H9 (cell line): Measurements from ENCODE around the gene SREBF1. TPM values are rescaled to one million over a fixed set of nuclear protein-coding genes. Genes with fewer than 3 reads are reported as not detected.
A peak's percentile ranks its signal among the peaks of the same experiment; 100 is the strongest.

Experiments used
- DNase-seq: peaks from one replicate; pipeline ENCODE4 v3.0.0-alpha.2; 2017
- H2AFZ ChIP-seq: one replicate; pipeline ENCODE4 v1.6.1; 2013; ENCODE audit warnings: mild to moderate bottlenecking, low read length, control low read depth, moderate library complexity
- H2AK5ac ChIP-seq: 2 replicates; pipeline ENCODE4 v1.6.1; 2013; ENCODE audit warnings: low read length, control low read depth, mixed read lengths; ENCODE audit not compliant: insufficient read length
- H2BK120ac ChIP-seq: one replicate; pipeline ENCODE4 v1.6.1; 2013; ENCODE audit warnings: low read depth, mild to moderate bottlenecking, low read length, control low read depth, inconsistent platforms; ENCODE audit not compliant: poor library complexity, severe bottlenecking
- H2BK12ac ChIP-seq: 2 replicates; pipeline ENCODE4 v1.6.1; 2013; ENCODE audit warnings: low read length, control low read depth, mixed read lengths, low read depth; ENCODE audit not compliant: insufficient read length
- H2BK15ac ChIP-seq: 2 replicates; pipeline ENCODE4 v1.6.1; 2013; ENCODE audit warnings: low read depth, low read length, control low read depth
- H2BK20ac ChIP-seq: one replicate; pipeline ENCODE4 v1.6.1; 2013; ENCODE audit warnings: low read depth, mild to moderate bottlenecking, low read length, control low read depth, inconsistent platforms; ENCODE audit not compliant: poor library complexity, severe bottlenecking
- H2BK5ac ChIP-seq: 2 replicates; pipeline ENCODE4 v1.6.1; 2013; ENCODE audit warnings: low read length, control low read depth, mixed read lengths; ENCODE audit not compliant: insufficient read length
- H3K14ac ChIP-seq: 2 replicates; pipeline ENCODE4 v1.6.1; 2013; ENCODE audit warnings: low read length, control low read depth; ENCODE audit not compliant: insufficient read depth
- H3K18ac ChIP-seq: 2 replicates; pipeline ENCODE4 v1.6.1; 2013; ENCODE audit warnings: low read depth, mild to moderate bottlenecking, mixed read lengths, low read length, control low read depth; ENCODE audit not compliant: insufficient read length
- H3K23ac ChIP-seq: 2 replicates; pipeline ENCODE4 v1.6.1; 2013; ENCODE audit warnings: low read length, control low read depth, mixed read lengths, low read depth; ENCODE audit not compliant: insufficient read length
- H3K23me2 ChIP-seq: 2 replicates; pipeline ENCODE4 v1.6.1; 2013; ENCODE audit warnings: low read depth, mild to moderate bottlenecking, mixed read lengths, low read length, control low read depth; ENCODE audit not compliant: insufficient read length, poor library complexity, severe bottlenecking
- H3K27ac ChIP-seq: 2 replicates; pipeline ENCODE4 v1.5.1; 2013; ENCODE audit warnings: low read length, control low read depth, mixed read lengths, low read depth; ENCODE audit not compliant: insufficient read length
- H3K27me3 ChIP-seq: 2 replicates; pipeline ENCODE4 v1.6.1; 2013; ENCODE audit warnings: low read length, control low read depth, inconsistent platforms; ENCODE audit not compliant: insufficient read depth
- H3K4ac ChIP-seq: 2 replicates; pipeline ENCODE4 v1.6.1; 2013; ENCODE audit warnings: low read depth, mild to moderate bottlenecking, control low read depth, inconsistent platforms, low read length, moderate library complexity
- H3K4me1 ChIP-seq: 2 replicates; pipeline ENCODE4 v1.6.1; 2013; ENCODE audit warnings: low read length, control low read depth, inconsistent platforms; ENCODE audit not compliant: insufficient read depth
- H3K4me2 ChIP-seq: 2 replicates; pipeline ENCODE4 v1.6.1; 2013; ENCODE audit warnings: low read length, control low read depth, mixed read lengths; ENCODE audit not compliant: insufficient read length, insufficient read depth
- H3K56ac ChIP-seq: 2 replicates; pipeline ENCODE4 v1.6.1; 2013; ENCODE audit warnings: low read depth, mild to moderate bottlenecking, mixed read lengths, low read length, control low read depth; ENCODE audit not compliant: insufficient read length
- H3K79me1 ChIP-seq: 2 replicates; pipeline ENCODE4 v1.6.1; 2013; ENCODE audit warnings: low read depth, mild to moderate bottlenecking, moderate library complexity, low read length, control low read depth, inconsistent platforms; ENCODE audit not compliant: insufficient read depth, poor library complexity, severe bottlenecking
- H3K79me2 ChIP-seq: 2 replicates; pipeline ENCODE4 v1.6.1; 2013; ENCODE audit warnings: low read length, control low read depth, inconsistent platforms; ENCODE audit not compliant: insufficient read depth
- H3K9ac ChIP-seq: 2 replicates; pipeline ENCODE4 v1.6.1; 2013; ENCODE audit warnings: low read length, control low read depth, mixed read lengths; ENCODE audit not compliant: insufficient read length; ENCODE audit errors: extremely low read depth
- H3K9me3 ChIP-seq: one replicate; pipeline ENCODE4 v1.6.1; 2013; ENCODE audit warnings: low read depth, low read length, inconsistent platforms; ENCODE audit not compliant: control insufficient read depth
- H3T11ph ChIP-seq: one replicate; pipeline ENCODE4 v1.6.1; 2013; ENCODE audit warnings: mild to moderate bottlenecking, low read length, control low read depth, inconsistent platforms
- H4K20me1 ChIP-seq: one replicate; pipeline ENCODE4 v1.6.1; 2013; ENCODE audit not compliant: control insufficient read depth, insufficient read length, insufficient read depth
- H4K5ac ChIP-seq: 2 replicates; pipeline ENCODE4 v1.6.1; 2013; ENCODE audit warnings: low read depth, mild to moderate bottlenecking, mixed read lengths, low read length, control low read depth; ENCODE audit not compliant: insufficient read length
- H4K8ac ChIP-seq: replicated peaks from 2 replicates; pipeline ENCODE4 v1.6.1; 2013; ENCODE audit warnings: low read length, control low read depth, mixed read lengths, low read depth; ENCODE audit not compliant: insufficient read length
- H4K91ac ChIP-seq: 2 replicates; pipeline ENCODE4 v1.6.1; 2013; ENCODE audit warnings: low read depth, mild to moderate bottlenecking, moderate library complexity, mixed read lengths, low read length, control low read depth; ENCODE audit not compliant: insufficient read length
- H3K27ac Mint-ChIP-seq, 3 experiments: 2 replicates in 2 of 3; 3 replicates in 1 of 3; pipeline ENCODE4 v1.8.0; 2020 to 2021; ENCODE audit warnings: mixed read lengths in 3 of 3, mild to moderate bottlenecking in 1 of 3, moderate library complexity in 1 of 3
- H3K27me3 Mint-ChIP-seq: 2 replicates; pipeline ENCODE4 v1.8.0; 2021; ENCODE audit warnings: low read depth, mild to moderate bottlenecking, moderate library complexity, mixed read lengths
- H3K36me3 Mint-ChIP-seq, 3 experiments: 2 replicates in 2 of 3; 3 replicates in 1 of 3; pipeline ENCODE4 v1.8.0; 2020 to 2021; ENCODE audit warnings: low read depth in 3 of 3, mixed read lengths in 3 of 3; ENCODE audit not compliant: insufficient read depth in 1 of 3
- H3K4me1 Mint-ChIP-seq, 2 experiments: 2 replicates each; pipeline ENCODE4 v1.8.0; 2020; ENCODE audit warnings: mixed read lengths in 2 of 2
- H3K4me3 Mint-ChIP-seq, 2 experiments: 2 replicates in 1 of 2; 3 replicates in 1 of 2; pipeline ENCODE4 v1.8.0; 2020 to 2021; ENCODE audit warnings: mild to moderate bottlenecking in 2 of 2, mixed read lengths in 2 of 2, moderate library complexity in 1 of 2
- H3K9me3 Mint-ChIP-seq, 2 experiments: 2 replicates in 1 of 2; 3 replicates in 1 of 2; pipeline ENCODE4 v1.8.0; 2020; ENCODE audit warnings: mild to moderate bottlenecking in 2 of 2, mixed read lengths in 2 of 2, moderate library complexity in 1 of 2
- WGBS: extraction: QIAGEN DNeasy Blood & Tissue Kit; methylation state at CpG from one replicate; pipeline ENCODE4 v1.1.7; 2013; ENCODE audit warnings: missing lambda C conversion rate, low lambda C conversion rate, mixed read lengths; ENCODE audit not compliant: insufficient read length; ENCODE audit errors: extremely low coverage; 5-methylcytosine and 5-hydroxymethylcytosine counted together
- total RNA-seq: library from RNA; stranded (reverse); gene quantifications from 2 replicates; pipeline ENCODE4 v1.2.1, GENCODE V29; 2021
- TF ChIP-seq, protein P1 (sequence below): fragments of 200-600 bp; sonication (generic); conservative IDR thresholded peaks from 3 replicates; pipeline ENCODE4 v1.8.0; 2021; ENCODE audit warnings: antibody characterized with exemption, mild to moderate bottlenecking

The SREBF1 gene
- total RNA-seq, 1 experiment from 2014 or later = 81.9 TPM

DNA sequence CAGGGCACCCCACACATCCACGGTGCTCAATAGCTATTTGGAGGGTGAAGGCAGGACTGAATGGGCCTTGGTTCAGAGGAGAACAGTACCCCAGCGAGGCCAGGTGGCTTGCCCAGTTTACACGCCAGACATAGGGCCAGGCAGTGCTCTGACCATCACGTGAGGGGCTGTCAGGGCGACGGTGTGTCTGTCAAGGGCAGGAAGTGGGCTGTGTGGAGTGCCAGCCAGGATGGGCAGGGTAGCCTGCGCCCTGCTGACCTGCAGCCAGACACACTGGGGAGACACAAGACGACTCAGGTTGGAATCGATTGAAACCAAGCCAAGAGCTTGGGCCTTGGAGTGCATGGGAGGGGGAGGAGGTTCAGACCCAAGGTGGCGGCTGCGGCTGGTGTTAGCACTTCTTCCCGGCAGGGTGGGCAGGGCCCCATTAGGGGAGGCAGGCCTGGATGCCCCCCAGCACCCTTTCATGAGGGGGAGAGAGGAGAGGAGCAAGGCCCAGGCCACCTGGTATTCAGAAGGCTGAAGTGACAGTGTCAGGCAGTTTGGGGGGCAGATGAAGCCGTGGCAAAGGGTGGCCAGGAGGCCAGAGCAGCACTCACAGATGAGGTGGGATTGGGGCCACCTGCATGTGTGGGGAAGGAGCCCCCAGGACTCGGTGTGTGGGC lies 68.2 kb downstream of the SREBF1 start:
- no peaks in the 10 kb centered on the region for H3K79me1 ChIP-seq
- no peak overlapping the region for H2BK120ac ChIP-seq
- H3K79me2 ChIP-seq = no peaks in the 10 kb centered on the region
- H3K9me3 ChIP-seq = no peaks in the 10 kb centered on the region
- H2AFZ ChIP-seq = no peak overlapping the region
- no peak overlapping the region for H2AK5ac ChIP-seq
- WGBS = no CpG with 5 or more reads among the region's 14 CpGs
- H2BK12ac ChIP-seq = no peak overlapping the region
- no peak overlapping the region for H3K9ac ChIP-seq
- H3K56ac ChIP-seq = no peak overlapping the region
- no peak overlapping the region for H3K18ac ChIP-seq
- H3T11ph ChIP-seq = no peak overlapping the region
- no peak for DNase-seq
- no peaks in the 10 kb centered on the region for H4K20me1 ChIP-seq
- H3K4me1 ChIP-seq = no peaks in the 10 kb centered on the region
- H2BK15ac ChIP-seq = no peak overlapping the region
- H3K27ac Mint-ChIP-seq = peak overlapping the region in 1 of 3 experiments; percentile 79; a peak in 2 of 7 replicates
- H4K91ac ChIP-seq = no peak overlapping the region
- no peaks in the 10 kb centered on the region; a peak in 1 of 7 replicates for H3K36me3 Mint-ChIP-seq
- TF ChIP-seq, protein P1, sequence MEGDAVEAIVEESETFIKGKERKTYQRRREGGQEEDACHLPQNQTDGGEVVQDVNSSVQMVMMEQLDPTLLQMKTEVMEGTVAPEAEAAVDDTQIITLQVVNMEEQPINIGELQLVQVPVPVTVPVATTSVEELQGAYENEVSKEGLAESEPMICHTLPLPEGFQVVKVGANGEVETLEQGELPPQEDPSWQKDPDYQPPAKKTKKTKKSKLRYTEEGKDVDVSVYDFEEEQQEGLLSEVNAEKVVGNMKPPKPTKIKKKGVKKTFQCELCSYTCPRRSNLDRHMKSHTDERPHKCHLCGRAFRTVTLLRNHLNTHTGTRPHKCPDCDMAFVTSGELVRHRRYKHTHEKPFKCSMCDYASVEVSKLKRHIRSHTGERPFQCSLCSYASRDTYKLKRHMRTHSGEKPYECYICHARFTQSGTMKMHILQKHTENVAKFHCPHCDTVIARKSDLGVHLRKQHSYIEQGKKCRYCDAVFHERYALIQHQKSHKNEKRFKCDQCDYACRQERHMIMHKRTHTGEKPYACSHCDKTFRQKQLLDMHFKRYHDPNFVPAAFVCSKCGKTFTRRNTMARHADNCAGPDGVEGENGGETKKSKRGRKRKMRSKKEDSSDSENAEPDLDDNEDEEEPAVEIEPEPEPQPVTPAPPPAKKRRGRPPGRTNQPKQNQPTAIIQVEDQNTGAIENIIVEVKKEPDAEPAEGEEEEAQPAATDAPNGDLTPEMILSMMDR = no peak
- H3K23ac ChIP-seq = no peak overlapping the region
- H4K8ac ChIP-seq = no peak overlapping the region
- H3K14ac ChIP-seq = no peak overlapping the region
- no peak overlapping the region for H2BK5ac ChIP-seq
- H3K27me3 Mint-ChIP-seq = peaks cover 19% of the 10 kb centered on the region
- H3K23me2 ChIP-seq = no peaks in the 10 kb centered on the region
- H3K4me1 Mint-ChIP-seq = peaks cover 8 to 33% of the 10 kb centered on the region in 2 experiments; a peak in 3 of 4 replicates
- H3K27me3 ChIP-seq = no peaks in the 10 kb centered on the region; the same call in 1 of the 2 replicates
- no peak overlapping the region for H2BK20ac ChIP-seq
- no peaks in the 10 kb centered on the region for H3K9me3 Mint-ChIP-seq
- H3K4ac ChIP-seq = no peak overlapping the region
- no peak overlapping the region for H3K27ac ChIP-seq
- no peak overlapping the region for H3K4me3 Mint-ChIP-seq
- H4K5ac ChIP-seq = no peak overlapping the region
- no peak overlapping the region for H3K4me2 ChIP-seq
